NCI-H1092 (cell line): ENCODE data around the gene RAB30.
A peak's percentile ranks its signal among the peaks of the same experiment; 100 is the strongest.

Experiments used
- DNase-seq: peaks from one replicate; lab custom pipeline; 2025; lab: John Stamatoyannopoulos, UW

The RAB30 gene

GRCh38 chr11:83070731-83071566 is 748 bp downstream of the RAB30 start:
- peak; percentile 18 for DNase-seq

- no peak for DNase-seq
Observed at GRCh38 chr11:83070044-83070701, 1.5 kb downstream of the RAB30 start.

GRCh38 chr11:83069441-83070043 is 2.2 kb downstream of the RAB30 start:
- DNase-seq: no peak

GRCh38 chr11:83068568-83068967 is 3.1 kb downstream of the RAB30 start:
- DNase-seq: no peak

- no peak for DNase-seq
Observed at GRCh38 chr11:83064011-83064410, 7.7 kb downstream of the RAB30 start.

GRCh38 chr11:83063073-83063754 is 8.5 kb downstream of the RAB30 start:
- DNase-seq: no peak

- no peak for DNase-seq
Observed at GRCh38 chr11:83061883-83062282, 9.8 kb downstream of the RAB30 start.

GRCh38 chr11:83060965-83061364 is 10.7 kb downstream of the RAB30 start:
- DNase-seq: no peak

GRCh38 chr11:83057721-83058120 is 14.0 kb downstream of the RAB30 start:
- no peak for DNase-seq

- DNase-seq: no peak
Observed at GRCh38 chr11:83056611-83057010, 15.1 kb downstream of the RAB30 start.

GRCh38 chr11:83056204-83056603 is 15.5 kb downstream of the RAB30 start:
- no peak for DNase-seq

GRCh38 chr11:83054904-83055380 is 16.8 kb downstream of the RAB30 start:
- no peak for DNase-seq

- no peak for DNase-seq
Observed at GRCh38 chr11:83054001-83054400, 17.7 kb downstream of the RAB30 start.

GRCh38 chr11:83051760-83052671 is 19.7 kb downstream of the RAB30 start:
- peak; percentile 10 for DNase-seq

GRCh38 chr11:83047515-83048225 is 24.0 kb downstream of the RAB30 start:
- no peak for DNase-seq

- no peak for DNase-seq
Observed at GRCh38 chr11:83046621-83047172, 25.0 kb downstream of the RAB30 start.

GRCh38 chr11:83044958-83045712 is 26.6 kb downstream of the RAB30 start:
- DNase-seq: no peak

GRCh38 chr11:83042964-83043711 is 28.6 kb downstream of the RAB30 start:
- DNase-seq: no peak

- DNase-seq: no peak
Observed at GRCh38 chr11:83041126-83041525, 30.6 kb downstream of the RAB30 start.
